ENCODE results near the gene FBXL20.

Gene FBXL20

GRCh38 chr17:39235555-39236449 is 165.6 kb downstream of the FBXL20 start:
- no peak for DNase-seq (ENCODE audit: low read depth)
- H3K4me3 ChIP-seq (ENCODE audit: low read depth, low read length), result no peak overlapping the region

- H3K4me3 ChIP-seq (ENCODE audit: low read depth, low read length), result no peak overlapping the region
- DNase-seq (ENCODE audit: low read depth), result no peak
Measured at GRCh38 chr17:39231591-39232551, 169.6 kb downstream of the FBXL20 start.

GRCh38 chr17:39231091-39231561 is 170.3 kb downstream of the FBXL20 start:
- DNase-seq (ENCODE audit: low read depth), result no peak
- H3K4me3 ChIP-seq (ENCODE audit: low read depth, low read length), result no peak overlapping the region

GRCh38 chr17:39230361-39230760 is 171.1 kb downstream of the FBXL20 start:
- no peak overlapping the region for H3K4me3 ChIP-seq (ENCODE audit: low read depth, low read length)
- no peak for DNase-seq (ENCODE audit: low read depth)

- no peak for DNase-seq (ENCODE audit: low read depth)
Measured at GRCh38 chr17:39229274-39229913, 172.0 kb downstream of the FBXL20 start.

GRCh38 chr17:39227364-39227919 is 174.0 kb downstream of the FBXL20 start:
- H3K4me3 ChIP-seq (ENCODE audit: low read depth, low read length), result no peak overlapping the region
- DNase-seq (ENCODE audit: low read depth), result no peak

More at GRCh38 chr17:39229274-39229913, 172.0 kb downstream of the FBXL20 start:
- no peak overlapping the region for H3K4me3 ChIP-seq (ENCODE audit: low read depth, low read length)

- no peak for DNase-seq (ENCODE audit: low read depth)
- peak overlapping the region; percentile 43 for H3K4me3 ChIP-seq (ENCODE audit: low read depth, low read length)
Measured at GRCh38 chr17:39225959-39226683, 175.3 kb downstream of the FBXL20 start.

- H3K4me3 ChIP-seq (ENCODE audit: low read depth, low read length), result peak within 1 kb of the TSS; percentile 43
- DNase-seq (ENCODE audit: low read depth), result no peak
Measured at GRCh38 chr17:39225308-39225958, 176.0 kb downstream of the FBXL20 start, which contains the start of gene STAC2. Gene STAC2, minus strand, starts transcription at chr17:39225945. Its CDS starts 443 bp downstream, at chr17:39225502.

- peak overlapping the region; percentile 43 for H3K4me3 ChIP-seq (ENCODE audit: low read depth, low read length)
- no peak for DNase-seq (ENCODE audit: low read depth)
Measured at GRCh38 chr17:39224778-39225307, 176.6 kb downstream of the FBXL20 start.

GRCh38 chr17:39223907-39224777 is 177.3 kb downstream of the FBXL20 start:
- no peak overlapping the region for H3K4me3 ChIP-seq (ENCODE audit: low read depth, low read length)
- no peak for DNase-seq (ENCODE audit: low read depth)

- DNase-seq (ENCODE audit: low read depth), result no peak
Measured at GRCh38 chr17:39222866-39223834, 178.3 kb downstream of the FBXL20 start.

GRCh38 chr17:39222151-39222550 is 179.3 kb downstream of the FBXL20 start:
- no peak for DNase-seq (ENCODE audit: low read depth)
- H3K4me3 ChIP-seq (ENCODE audit: low read depth, low read length), result no peak overlapping the region

More at GRCh38 chr17:39222866-39223834, 178.3 kb downstream of the FBXL20 start:
- H3K4me3 ChIP-seq (ENCODE audit: low read depth, low read length), result no peak overlapping the region

- DNase-seq (ENCODE audit: low read depth), result no peak
- no peak overlapping the region for H3K4me3 ChIP-seq (ENCODE audit: low read depth, low read length)
Measured at GRCh38 chr17:39221572-39221971, 179.9 kb downstream of the FBXL20 start.

GRCh38 chr17:39219647-39220154 is 181.7 kb downstream of the FBXL20 start:
- no peak overlapping the region for H3K4me3 ChIP-seq (ENCODE audit: low read depth, low read length)
- DNase-seq (ENCODE audit: low read depth), result no peak

- DNase-seq (ENCODE audit: low read depth), result no peak
- H3K4me3 ChIP-seq (ENCODE audit: low read depth, low read length), result no peak overlapping the region
Measured at GRCh38 chr17:39218906-39219305, 182.5 kb downstream of the FBXL20 start.

All from skeletal muscle cell (primary cell).